Measurements from ENCODE around the gene DPP9. TPM values are rescaled to one million over a fixed set of nuclear protein-coding genes. Genes with fewer than 3 reads are reported as not detected.
A peak's percentile ranks its signal among the peaks of the same experiment; 100 is the strongest.

Gene DPP9
- total and polyA plus RNA-seq, 2 of the 13 experiments (the other 11 are each of a cell fraction or from before 2014, with no cell fraction given), result 8.4 to 25.8 TPM

GRCh38 chr19:4768934-4769777 is 45.5 kb upstream of the DPP9 start (continued):
- TF ChIP-seq ZNF318 (CRISPR knock-in tag; IDR thresholded peaks at IDR 0.05) (peak; percentile 100), AKAP8 (CRISPR knock-in tag; IDR thresholded peaks at IDR 0.05) (peak; percentile 97), ZFP41 (CRISPR knock-in tag; IDR thresholded peaks at IDR 0.05; ENCODE audit: borderline replicate concordance) (peak; percentile 100), ZNF83 (CRISPR knock-in tag; IDR thresholded peaks at IDR 0.05; ENCODE audit: borderline replicate concordance) (peak; percentile 100), ZNF18 (CRISPR knock-in tag; IDR thresholded peaks at IDR 0.05; ENCODE audit: insufficient replicate concordance) (peak; percentile 100), SNAI1 (CRISPR knock-in tag; IDR thresholded peaks at IDR 0.05; ENCODE audit: borderline replicate concordance) (peak; percentile 100), TRAFD1 (CRISPR knock-in tag; IDR thresholded peaks at IDR 0.05; ENCODE audit: borderline replicate concordance) (peak; percentile 100), ZNF574 (CRISPR knock-in tag; IDR thresholded peaks at IDR 0.05) (peak; percentile 97), MED8 (CRISPR knock-in tag; IDR thresholded peaks at IDR 0.05; ENCODE audit: insufficient replicate concordance) (peak; percentile 97), MYC (CRISPR knock-in tag; IDR thresholded peaks at IDR 0.05; ENCODE audit: borderline replicate concordance) (peak; percentile 94), ZNF20 (CRISPR knock-in tag; IDR thresholded peaks at IDR 0.05) (peak; percentile 100), NKX3-1 (CRISPR knock-in tag; IDR thresholded peaks at IDR 0.05) (peak; percentile 100), DNMT3B (CRISPR knock-in tag; conservative IDR thresholded peaks at IDR 0.05) (peak; percentile 100)
